GM23338 (cell line): Measurements from ENCODE around the gene CTDSP1. TPM values are rescaled to one million over a fixed set of nuclear protein-coding genes. Genes with fewer than 3 reads are reported as not detected.

ENCODE experiments used
- ATAC-seq: fragments of 200-7000 bp; cut with Tn5 transposase; 3 replicates; pipeline ENCODE4 v1.9.1; 2020
- DNase-seq: peaks from one replicate; pipeline ENCODE4 v3.0.0-alpha.2; 2015; ENCODE audit warnings: low spot score
- H2AFZ ChIP-seq: fragments of 200-600 bp; sonication (generic); 2 replicates; pipeline ENCODE4 v1.8.0; 2016; ENCODE audit warnings: antibody characterized with exemption, mild to moderate bottlenecking, moderate library complexity
- H3F3A ChIP-seq: fragments of 200-600 bp; sonication (generic); replicated peaks from 2 replicates; pipeline ENCODE4 v1.8.0; 2017; ENCODE audit warnings: antibody characterized with exemption, mixed run types, low read depth
- H3K27ac ChIP-seq: fragments of 200-600 bp; sonication (generic); 2 replicates; pipeline ENCODE4 v1.6.1; 2016; ENCODE audit warnings: low read depth
- H3K27me3 ChIP-seq: fragments of 200-600 bp; sonication (generic); 2 replicates; pipeline ENCODE4 v1.8.0; 2016; ENCODE audit warnings: mild to moderate bottlenecking, mixed run types, moderate library complexity; ENCODE audit not compliant: insufficient read depth
- H3K36me3 ChIP-seq: fragments of 200-600 bp; sonication (generic); 2 replicates; pipeline ENCODE4 v1.8.0; 2016; ENCODE audit warnings: mild to moderate bottlenecking; ENCODE audit not compliant: insufficient read depth
- H3K4me1 ChIP-seq: fragments of 200-600 bp; sonication (generic); 2 replicates; pipeline ENCODE4 v1.8.0; 2016; ENCODE audit warnings: mild to moderate bottlenecking, moderate library complexity; ENCODE audit not compliant: insufficient read depth
- H3K4me2 ChIP-seq: fragments of 200-600 bp; sonication (generic); 2 replicates; pipeline ENCODE4 v1.7.1; 2017; ENCODE audit warnings: mixed run types
- H3K4me3 ChIP-seq: fragments of 200-600 bp; sonication (generic); 2 replicates; pipeline ENCODE4 v1.6.1; 2016; ENCODE audit warnings: mixed run types
- H3K79me2 ChIP-seq: fragments of 200-600 bp; sonication (generic); replicated peaks from 2 replicates; pipeline ENCODE4 v1.8.0; 2017; ENCODE audit warnings: mild to moderate bottlenecking; ENCODE audit not compliant: insufficient read depth
- H3K9me2 ChIP-seq: fragments of 200-600 bp; sonication (generic); 2 replicates; pipeline ENCODE4 v1.8.0; 2017; ENCODE audit not compliant: insufficient read depth
- H4K20me1 ChIP-seq: fragments of 200-600 bp; sonication (generic); replicated peaks from 2 replicates; pipeline ENCODE4 v1.8.0; 2017; ENCODE audit warnings: mild to moderate bottlenecking; ENCODE audit not compliant: insufficient read depth
- H3K27ac Mint-ChIP-seq: 2 replicates; pipeline ENCODE4 v1.8.0; 2020; ENCODE audit warnings: inconsistent platforms, mild to moderate bottlenecking, moderate library complexity, mixed read lengths
- H3K27me3 Mint-ChIP-seq: 3 replicates; pipeline ENCODE4 v1.8.0; 2022; ENCODE audit warnings: low read depth, mild to moderate bottlenecking, moderate library complexity, mixed read lengths, inconsistent platforms; ENCODE audit not compliant: insufficient read depth, poor library complexity
- H3K36me3 Mint-ChIP-seq: 3 replicates; pipeline ENCODE4 v1.8.0; 2021; ENCODE audit warnings: low read depth, mild to moderate bottlenecking, inconsistent platforms, moderate library complexity, mixed read lengths
- H3K4me1 Mint-ChIP-seq: 3 replicates; pipeline ENCODE4 v1.8.0; 2020; ENCODE audit warnings: mild to moderate bottlenecking, inconsistent platforms, mixed read lengths
- H3K4me3 Mint-ChIP-seq: 3 replicates; pipeline ENCODE4 v1.8.0; 2021; ENCODE audit warnings: moderate library complexity, mild to moderate bottlenecking, inconsistent platforms, mixed read lengths
- H3K9me3 Mint-ChIP-seq: 3 replicates; pipeline ENCODE4 v1.8.0; 2020; ENCODE audit warnings: moderate library complexity, mild to moderate bottlenecking, inconsistent platforms, mixed read lengths
- ETS1 ChIP-seq: IDR thresholded peaks from 2 replicates; pipeline ENCODE4 v1.6.1; 2016; ENCODE audit warnings: antibody characterized with exemption
- EZH2 ChIP-seq: fragments of 200-600 bp; sonication (generic); IDR thresholded peaks from one replicate; pipeline ENCODE4 v1.8.0; 2017; ENCODE audit warnings: antibody characterized with exemption, mild to moderate bottlenecking, low read depth; ENCODE audit not compliant: unreplicated experiment
- EZH2phosphoT487 ChIP-seq: fragments of 200-600 bp; sonication (generic); IDR thresholded peaks from one replicate; pipeline ENCODE4 v1.8.1; 2018; ENCODE audit warnings: antibody characterized with exemption; ENCODE audit not compliant: unreplicated experiment
- JUNB ChIP-seq: IDR thresholded peaks from one replicate; pipeline ENCODE4 v1.6.1; 2016; ENCODE audit warnings: antibody characterized with exemption; ENCODE audit not compliant: unreplicated experiment
- REST ChIP-seq: IDR thresholded peaks from one replicate; pipeline ENCODE4 v1.6.1; 2018; ENCODE audit warnings: antibody characterized with exemption; ENCODE audit not compliant: unreplicated experiment
- STAT1 ChIP-seq: IDR thresholded peaks from one replicate; pipeline ENCODE4 v1.6.1; 2016; ENCODE audit warnings: antibody characterized with exemption; ENCODE audit not compliant: unreplicated experiment
- ZNF114 ChIP-seq: fragments of 250-450 bp; sonication (Bioruptor Pico); IDR thresholded peaks from 2 replicates; pipeline ENCODE4 v1.5.0; 2020; ENCODE audit warnings: mild to moderate bottlenecking, moderate library complexity
- ZNF462 ChIP-seq: fragments of 250-450 bp; sonication (Bioruptor Pico); IDR thresholded peaks from 2 replicates; pipeline ENCODE4 v1.5.0; 2020; ENCODE audit warnings: mild to moderate bottlenecking, moderate library complexity
- polyA plus RNA-seq: library from polyadenylated mRNA; unstranded; fragments of >200 nt; fragmentation: Nextera tagmentation; extraction: Ambion mirVana; gene quantifications from 2 replicates; pipeline ENCODE4 v1.2.1, GENCODE V29; 2016
- total RNA-seq: library from RNA; depleted of rRNA; stranded (reverse); fragments of >200 nt; shearing (Covaris generic); gene quantifications from 2 replicates; pipeline ENCODE4 v1.2.3, GENCODE V29; 2014

CTDSP1 gene
- total and polyA plus RNA-seq, 2 experiments from 2014 or later: 6.7 to 21.8 TPM

GRCh38 chr2:218422403-218423086 is 22.9 kb downstream of the CTDSP1 start (continued):
- TF ChIP-seq ZNF462 (CRISPR knock-in tag) (no peak), ZNF114 (CRISPR knock-in tag) (no peak), EZH2phosphoT487 (no peak), ETS1 (no peak)

GRCh38 chr2:218423584-218423983 is 23.9 kb downstream of the CTDSP1 start:
- no peaks in the 10 kb centered on the region for H3K36me3 Mint-ChIP-seq
- Histone ChIP-seq H3K36me3 (no peaks in the 10 kb centered on the region), H3K27ac (no peak overlapping the region), H3K79me2 (no peaks in the 10 kb centered on the region), H3K27me3 (no peaks in the 10 kb centered on the region), H3K4me3 (no peak overlapping the region), H4K20me1 (no peaks in the 10 kb centered on the region), H2AFZ (no peak overlapping the region), H3K4me1 (peaks cover 8% of the 10 kb centered on the region; the same call in 1 of the 2 replicates), H3F3A (no peaks in the 10 kb centered on the region), H3K9me2 (no peaks in the 10 kb centered on the region), H3K4me2 (no peak overlapping the region)
- ATAC-seq (no peak), DNase-seq (no peak)
- peak overlapping the region; percentile 68; the same call in 1 of the 2 replicates for H3K27ac Mint-ChIP-seq
- TF ChIP-seq EZH2: no peak
- no peak for TF ChIP-seq ZNF114 (CRISPR knock-in tag)
- TF ChIP-seq REST: no peak
- no peak for TF ChIP-seq EZH2phosphoT487
- TF ChIP-seq JUNB: no peak
- no peak for TF ChIP-seq STAT1
- peaks cover 4% of the 10 kb centered on the region for H3K27me3 Mint-ChIP-seq
- H3K9me3 Mint-ChIP-seq: no peaks in the 10 kb centered on the region
- peaks cover 6% of the 10 kb centered on the region; the same call in 2 of the 3 replicates for H3K4me1 Mint-ChIP-seq
- no peak overlapping the region for H3K4me3 Mint-ChIP-seq
